GM12878 (cell line): ENCODE data around the gene ANXA4. TPM values are rescaled to one million over a fixed set of nuclear protein-coding genes. Genes with fewer than 3 reads are reported as not detected.

Experiments
- ATAC-seq: fragments of 200-7000 bp; cut with Tn5 transposase; 3 replicates; pipeline ENCODE4 v1.9.1; 2020; ENCODE audit warnings: mild to moderate bottlenecking, moderate library complexity
- BruUV-seq: library from RNA; stranded (reverse); fragments of 400-500 nt; replicated peaks from 2 replicates; lab custom pipeline; 2021; lab: Mats Ljungman, UMichigan
- CTCF ChIA-PET: fragments of 300-600 bp; sonication (Branson Sonifier 250); formaldehyde crosslinking; extraction: SDS; loops from one replicate; lab custom pipeline; 2021; ENCODE audit warnings: inconsistent platforms; lab: Yijun Ruan, JAX
- POLR2A ChIA-PET: fragments of 350-600 bp; formaldehyde crosslinking; extraction: SDS; loops from one replicate; lab custom pipeline; 2021; ENCODE audit warnings: inconsistent platforms; lab: Charles Lee
- RAD21 ChIA-PET: fragments of 300-600 bp; sonication (Branson Sonifier 250); formaldehyde crosslinking; loops from one replicate; lab custom pipeline; 2023; ENCODE audit warnings: antibody characterized with exemption; ENCODE audit not compliant: unreplicated experiment; lab: Charles Lee
- SMC1A ChIA-PET: fragments of 300-600 bp; sonication (Branson Sonifier 250); formaldehyde crosslinking; loops from one replicate; lab custom pipeline; 2023; ENCODE audit not compliant: unreplicated experiment, uncharacterized antibody; lab: Charles Lee
- DNase-seq: peaks from one replicate; pipeline ENCODE4 v3.0.0-alpha.2; 2011; ENCODE audit warnings: low read depth, low spot score
- FAIRE-seq: peaks from 3 replicates; lab custom pipeline; 2011; peaks lifted over from hg19 to GRCh38; lab: Jason Lieb, UNC
- H2AFZ ChIP-seq: 2 replicates; pipeline ENCODE4 v1.6.0; 2011; ENCODE audit warnings: low read depth, low read length, control low read depth; ENCODE audit not compliant: control insufficient read depth
- H3K27ac ChIP-seq: 2 replicates; pipeline ENCODE4 v1.5.1; 2011; ENCODE audit warnings: control low read depth; ENCODE audit not compliant: control insufficient read depth, insufficient read depth
- H3K27me3 ChIP-seq, 2 experiments: replicated peaks in 1 of 2; 2 replicates each; pipeline versions ENCODE4 v1.6.0 to v1.6.1; 2011; ENCODE audit warnings: low read length in 1 of 2; ENCODE audit not compliant: control insufficient read depth in 2 of 2, insufficient read depth in 2 of 2
- H3K36me3 ChIP-seq, 2 experiments: 2 replicates each; pipeline ENCODE4 v1.5.1; 2011; ENCODE audit warnings: low read length in 1 of 2; ENCODE audit not compliant: control insufficient read depth in 2 of 2, insufficient read depth in 2 of 2
- H3K4me1 ChIP-seq: 2 replicates; pipeline ENCODE4 v1.6.1; 2011; ENCODE audit warnings: mild to moderate bottlenecking, low read length, moderate library complexity, mixed read lengths; ENCODE audit not compliant: control insufficient read depth, insufficient read depth
- H3K4me2 ChIP-seq: 2 replicates; pipeline ENCODE4 v1.6.0; 2011; ENCODE audit warnings: control low read depth; ENCODE audit not compliant: control insufficient read depth, insufficient read depth
- H3K4me3 ChIP-seq: fragments of 200-600 bp; sonication (generic); 2 replicates; pipeline ENCODE4 v1.5.1; 2016
- H3K79me2 ChIP-seq: 2 replicates; pipeline ENCODE4 v1.6.0; 2011; ENCODE audit warnings: low read length; ENCODE audit not compliant: control insufficient read depth, insufficient read depth
- H3K9ac ChIP-seq: 2 replicates; pipeline ENCODE4 v1.8.0; 2011; ENCODE audit warnings: low read length, control low read depth, mixed read lengths; ENCODE audit not compliant: control insufficient read depth, insufficient read depth
- H3K9me3 ChIP-seq: replicated peaks from 3 replicates; pipeline ENCODE4 v1.5.1; 2011; ENCODE audit warnings: mild to moderate bottlenecking, low read length; ENCODE audit not compliant: control insufficient read depth, insufficient read depth
- H4K20me1 ChIP-seq: 2 replicates; pipeline ENCODE4 v1.6.0; 2011; ENCODE audit not compliant: control insufficient read depth, insufficient read depth
- EGR1 ChIP-seq, 2 experiments: IDR thresholded peaks; 1 replicate in 1 of 2; 2 replicates in 1 of 2; pipeline ENCODE4 v1.6.1; 2011 to 2012; ENCODE audit warnings: low read depth in 2 of 2, low read length in 2 of 2, borderline replicate concordance in 1 of 2, mild to moderate bottlenecking in 1 of 2, moderate library complexity in 1 of 2
- FOXK2 ChIP-seq: fragments of 450-650 bp; IDR thresholded peaks from 2 replicates; pipeline ENCODE4 v1.6.1; 2017; ENCODE audit warnings: mild to moderate bottlenecking, moderate library complexity
- MTA3 ChIP-seq: IDR thresholded peaks from 2 replicates; pipeline ENCODE4 v1.6.1; 2012; ENCODE audit warnings: low read length, inconsistent platforms, borderline replicate concordance
- POLR2A ChIP-seq: IDR thresholded peaks from 2 replicates; pipeline ENCODE4 v1.6.1; 2011; ENCODE audit warnings: low read depth, mild to moderate bottlenecking, low read length
- RAD21 ChIP-seq: IDR thresholded peaks from 2 replicates; pipeline ENCODE4 v1.6.1; 2011; ENCODE audit warnings: mild to moderate bottlenecking, low read depth, low read length, moderate library complexity; ENCODE audit not compliant: insufficient read depth
- RAD51 ChIP-seq: fragments of 450-650 bp; IDR thresholded peaks from 2 replicates; pipeline ENCODE4 v1.6.1; 2016; ENCODE audit warnings: moderate library complexity, mild to moderate bottlenecking, inconsistent platforms
- SP1 ChIP-seq: IDR thresholded peaks from one replicate; pipeline ENCODE4 v1.6.1; 2011; ENCODE audit warnings: low read depth, low read length
- ZNF384 ChIP-seq: IDR thresholded peaks from 2 replicates; pipeline ENCODE4 v1.6.1; 2012; ENCODE audit warnings: low read depth, mild to moderate bottlenecking, low read length, improper control_type of control experiment, borderline replicate concordance
- WGBS: methylation state at CpG from one replicate; pipeline ENCODE4 v1.1.6; 2016; ENCODE audit warnings: low lambda C conversion rate; ENCODE audit not compliant: insufficient replicate concordance, insufficient coverage; ENCODE audit errors: missing lambda C conversion rate; 5-methylcytosine and 5-hydroxymethylcytosine counted together
- in situ Hi-C: fragments of 300-500 bp; cut with MboI; formaldehyde crosslinking; loops from 9 replicates; pipeline ENCODE4 v1.14.3; 2018; ENCODE audit warnings: mixed read lengths
- intact Hi-C: fragments of 100-400 bp; cut with micrococcal nuclease; formaldehyde crosslinking; loops from one replicate; pipeline ENCODE4 v1.14.2; 2022; ENCODE audit not compliant: unreplicated experiment
- polyA plus RNA-seq, 11 experiments: library from polyadenylated mRNA; depleted of rRNA in 4 of 11; unstranded in 6 of 11; stranded (reverse) in 5 of 11; fragments of >200 nt; fragmentation: Nextera tagmentation in 4 of 11; fragmentation: Illumina TruSeq in 1 of 11; extraction: Ambion mirVana in 4 of 11; extraction: Trizol in 1 of 11; gene quantifications; 1 replicate in 1 of 11; 2 replicates in 10 of 11; pipeline versions ENCODE4 v1.2.1 to v1.2.3, GENCODE V29; 2011 to 2016; ENCODE audit warnings: inconsistent platforms in 2 of 11, missing spikeins in 2 of 11, low read depth in 1 of 11
- total RNA-seq, 4 experiments: library from RNA; depleted of rRNA in 3 of 4; stranded (reverse); fragments of >200 nt in 3 of 4; fragmentation: Illumina TruSeq in 1 of 4; extraction: Trizol in 1 of 4; gene quantifications; 2 replicates each; pipeline versions ENCODE4 v1.2.1 to v1.2.3, GENCODE V29; 2013 to 2021

Gene ANXA4
- total and polyA plus RNA-seq, 10 of the 15 experiments (the other 5 are each of a cell fraction or from before 2014, with no cell fraction given) = 16.3 to 97.2 (median 71.0) TPM

GRCh38 chr2:69767034-69767433 lies 25.1 kb downstream of the ANXA4 start:
- Histone ChIP-seq H3K27ac (no peak overlapping the region), H4K20me1 (no peaks in the 10 kb centered on the region), H2AFZ (no peak overlapping the region), H3K36me3 (no peaks in the 10 kb centered on the region)
- POLR2A ChIA-PET = interaction anchor here (0.8 to 1.9 kb wide), 7 partner anchors 11 to 46 kb away, joined by 3 to 7 read pairs (median 3); no protein-coding TSS in a partner anchor
- intact Hi-C loops = no loop called here
- no peak for FAIRE-seq
- TF ChIP-seq MTA3 = no peak
- TF ChIP-seq RAD21 = 0 out of 2 replicates have a peak, but pooled peaks have one; percentile 4
- no peak for TF ChIP-seq RAD51
- TF ChIP-seq SP1 = no peak
- TF ChIP-seq EGR1 (IDR thresholded peaks at IDR 0.05; ENCODE audit: borderline replicate concordance in 1 of 2, low read depth in 2 of 2, low read length in 2 of 2) = no peak
- no peak for TF ChIP-seq POLR2A
- TF ChIP-seq FOXK2 = no peak
- TF ChIP-seq ZNF384 = no peak
- TF ChIP-seq, all 136 proteins: peak for 1
- ChIA-PET RAD21 (interaction anchor here (1.1 to 3.0 kb wide), 9 partner anchors 9 to 49 kb away, joined by 3 to 12 read pairs (median 5); partner anchors contain the start of gene ANXA4), SMC1A (interaction anchor here (0.9 to 5.7 kb wide), 19 partner anchors 9 to 366 kb away, joined by 3 to 40 read pairs (median 8); no protein-coding TSS in a partner anchor), CTCF (interaction anchor here (1.2 to 4.4 kb wide), 14 partner anchors 8 to 49 kb away, joined by 3 to 28 read pairs (median 5); no protein-coding TSS in a partner anchor)
- Histone ChIP-seq H3K79me2 (peaks cover 10% of the 10 kb centered on the region), H3K4me3 (no peak overlapping the region), H3K27me3 (no peaks in the 10 kb centered on the region), H3K9ac (no peak overlapping the region), H3K4me1 (peaks cover 65% of the 10 kb centered on the region), H3K9me3 (no peaks in the 10 kb centered on the region), H3K4me2 (no peak overlapping the region)
- DNase-seq (no peak), ATAC-seq (no peak)
- 68% methylated on average over 3 of the region's 3 CpGs for WGBS
- BruUV-seq = no TSS peak
- in situ Hi-C loops = no loop called here
